Measurements from ENCODE around the gene CNTNAP2.

CNTNAP2 gene

DNA sequence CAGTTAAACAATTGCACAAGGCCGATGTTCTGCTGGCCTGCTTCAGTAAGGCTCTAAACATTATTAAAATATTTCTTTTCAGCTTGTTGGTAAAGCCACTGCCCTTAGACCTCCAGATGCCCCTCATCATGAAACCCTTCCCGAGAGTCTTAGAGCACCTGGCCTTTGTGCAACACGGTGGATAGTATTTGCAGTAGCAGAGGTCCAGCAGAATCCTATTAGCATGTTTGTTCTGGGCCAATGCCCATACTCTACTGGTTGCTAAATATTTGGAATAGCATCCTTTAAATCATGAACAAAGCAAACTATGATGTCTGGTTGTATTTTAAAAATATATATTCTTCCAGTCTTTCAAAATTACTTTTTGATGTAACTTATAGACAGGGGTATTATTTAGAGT lies 584.6 kb downstream of the CNTNAP2 start:
- no peak for DNase-seq

DNA sequence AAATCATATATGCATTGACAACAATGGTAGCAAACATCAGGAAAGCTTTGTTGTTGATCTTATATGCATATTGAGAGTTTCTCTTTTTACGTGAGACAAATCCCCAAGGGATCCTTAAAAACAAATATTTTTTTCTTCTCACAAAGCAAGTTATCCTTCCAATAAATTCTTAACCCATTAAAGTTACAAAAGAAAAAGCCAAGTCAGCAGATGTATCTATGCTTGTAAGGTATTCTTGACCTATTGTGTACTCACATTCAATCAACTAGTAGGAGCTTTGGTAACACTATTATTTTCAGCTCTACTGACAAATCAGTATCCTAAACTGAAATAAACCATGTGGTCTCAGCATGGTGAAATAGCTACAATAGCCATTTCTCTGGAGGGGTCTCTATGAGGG lies 586.3 kb downstream of the CNTNAP2 start:
- DNase-seq = no peak

DNA sequence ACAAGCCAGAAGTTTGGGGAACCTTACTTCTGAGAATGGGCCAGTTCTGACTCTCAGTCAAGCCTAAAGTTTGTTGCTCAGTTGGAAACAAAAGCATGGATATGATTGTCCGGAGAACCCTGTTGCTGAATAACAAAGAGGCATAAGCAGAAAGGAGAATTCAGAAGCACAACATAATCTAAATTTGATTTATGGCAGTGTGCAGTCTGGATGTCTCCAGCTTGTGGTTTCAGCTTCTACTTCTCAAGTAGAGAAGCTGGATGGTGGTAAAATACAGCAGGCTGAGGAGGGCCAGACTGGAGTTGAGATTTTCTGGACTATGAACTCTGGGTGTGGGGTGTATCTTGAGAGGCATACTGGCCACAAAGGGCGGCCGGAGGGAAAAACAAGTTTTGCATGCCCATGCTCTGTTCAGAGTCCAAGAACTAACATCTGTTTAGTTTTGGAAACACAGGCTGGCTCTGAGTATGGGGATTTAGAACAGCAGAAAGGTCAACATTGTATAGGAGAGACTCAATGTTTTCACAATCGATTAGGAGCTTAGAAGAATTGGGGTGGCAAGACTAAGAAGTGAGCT lies 592.9 kb downstream of the CNTNAP2 start:
- DNase-seq = no peak

DNA sequence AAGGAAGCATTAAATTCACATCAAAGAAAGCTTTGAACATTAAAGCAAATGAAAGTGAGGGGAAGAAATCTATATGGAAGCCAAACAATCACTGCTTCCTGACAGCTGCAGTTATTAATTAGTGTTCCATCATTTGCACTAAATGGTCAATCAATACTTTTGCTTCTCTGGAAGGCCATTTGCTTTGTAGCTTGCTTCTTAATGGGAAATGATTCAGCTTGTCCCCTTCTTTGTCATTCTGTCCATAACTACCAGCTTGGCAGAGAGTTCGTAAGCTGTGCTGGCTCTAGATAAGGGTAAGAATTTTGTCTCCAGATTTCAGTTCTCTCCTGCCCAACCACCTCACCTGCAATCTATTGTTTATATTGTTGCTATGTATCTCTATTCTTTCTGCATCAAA lies 596.6 kb downstream of the CNTNAP2 start:
- DNase-seq = no peak

DNA sequence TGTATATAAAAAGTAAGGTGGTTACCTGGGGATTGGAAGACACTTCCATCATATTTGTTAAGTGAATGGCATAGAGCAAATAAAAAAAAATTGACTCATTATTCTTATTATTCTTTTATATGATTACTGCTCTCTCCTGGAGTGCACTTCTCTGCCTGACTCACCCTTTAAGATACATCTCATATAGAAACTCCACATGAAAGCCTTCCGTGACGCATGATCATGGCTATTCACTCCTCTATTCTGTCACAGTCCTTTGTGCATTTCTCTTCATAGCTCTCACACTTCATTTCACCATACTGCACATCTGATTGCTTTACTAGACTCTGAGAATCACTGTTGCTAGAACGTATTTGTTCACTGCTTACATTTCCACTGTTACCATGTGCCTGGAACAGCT lies 597.3 kb downstream of the CNTNAP2 start:
- DNase-seq = no peak

DNA sequence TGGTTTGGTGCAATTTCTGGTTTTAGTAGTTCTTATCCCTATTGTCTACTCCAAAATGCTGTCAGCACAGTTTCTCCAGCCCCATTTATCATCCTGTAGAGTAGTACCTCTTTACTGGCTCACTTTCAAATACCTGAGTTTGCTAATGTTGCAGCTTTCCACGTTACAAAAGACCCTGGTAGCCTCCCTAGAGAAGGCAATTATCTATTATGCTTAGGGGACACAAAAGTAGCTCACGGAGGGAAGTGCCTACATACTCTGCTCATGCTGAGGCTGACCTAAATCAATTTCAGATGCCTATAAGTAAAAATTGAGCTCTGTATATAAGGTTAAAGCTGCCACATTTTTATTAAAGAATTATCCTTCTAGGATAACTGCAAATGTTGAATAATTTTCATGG lies 603.6 kb downstream of the CNTNAP2 start:
- DNase-seq = no peak

DNA sequence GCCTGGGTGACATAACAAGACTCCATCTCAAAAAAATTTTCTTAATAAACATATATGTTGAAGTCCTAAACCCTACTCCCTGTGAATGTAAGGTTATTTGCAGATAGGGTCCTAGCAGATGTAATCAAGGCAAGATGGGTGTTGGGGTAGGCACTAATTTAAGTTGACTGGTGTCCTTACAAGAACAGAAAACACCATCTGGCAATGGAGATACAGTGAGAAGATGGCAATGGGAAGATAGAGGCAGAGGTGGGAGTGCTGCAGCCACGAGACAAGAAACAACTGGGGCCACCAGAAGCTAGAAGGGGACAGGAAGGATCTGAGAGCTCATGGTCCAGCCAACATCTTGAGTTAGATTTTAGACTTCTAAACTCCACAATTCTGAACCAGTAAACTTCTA lies 606.4 kb downstream of the CNTNAP2 start:
- no peak for DNase-seq

DNA sequence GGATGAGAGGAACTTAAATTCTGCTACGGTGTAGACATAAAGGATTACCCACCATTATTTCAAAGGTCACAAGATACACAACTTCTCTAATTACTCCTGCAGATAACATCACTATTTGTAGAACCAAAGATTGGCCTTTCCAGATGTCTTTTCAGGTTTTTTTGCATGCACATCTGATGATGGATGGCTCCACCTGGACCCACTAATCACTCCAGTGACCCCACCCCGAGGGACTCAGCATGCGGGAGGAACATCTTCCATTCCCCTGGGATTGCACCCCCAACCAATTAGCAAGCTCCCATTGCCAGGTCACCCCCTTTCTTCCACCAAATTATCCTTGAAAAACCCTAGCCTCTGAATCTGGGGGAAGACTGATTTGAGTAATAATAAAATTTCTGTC lies 608.9 kb downstream of the CNTNAP2 start:
- DNase-seq = no peak

DNA sequence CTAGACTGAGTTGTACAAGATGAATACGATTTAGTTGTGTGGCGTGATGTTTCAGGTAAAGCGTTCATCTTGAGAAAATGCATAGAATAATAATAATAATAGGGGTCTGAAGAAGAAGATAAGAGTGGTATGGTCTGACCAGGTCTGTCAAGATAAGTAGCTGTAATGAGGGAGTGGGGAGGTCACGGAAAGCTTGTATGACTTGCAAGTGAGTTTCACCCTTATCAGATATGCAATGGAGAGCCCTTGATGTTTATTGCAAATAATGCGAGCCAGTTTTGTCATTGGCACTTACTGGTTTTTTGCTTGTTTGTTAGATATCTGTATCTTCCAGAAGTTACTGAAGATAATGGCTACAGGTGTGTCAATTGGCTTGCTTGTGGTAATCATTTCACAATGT lies 611.5 kb downstream of the CNTNAP2 start:
- DNase-seq = no peak

DNA sequence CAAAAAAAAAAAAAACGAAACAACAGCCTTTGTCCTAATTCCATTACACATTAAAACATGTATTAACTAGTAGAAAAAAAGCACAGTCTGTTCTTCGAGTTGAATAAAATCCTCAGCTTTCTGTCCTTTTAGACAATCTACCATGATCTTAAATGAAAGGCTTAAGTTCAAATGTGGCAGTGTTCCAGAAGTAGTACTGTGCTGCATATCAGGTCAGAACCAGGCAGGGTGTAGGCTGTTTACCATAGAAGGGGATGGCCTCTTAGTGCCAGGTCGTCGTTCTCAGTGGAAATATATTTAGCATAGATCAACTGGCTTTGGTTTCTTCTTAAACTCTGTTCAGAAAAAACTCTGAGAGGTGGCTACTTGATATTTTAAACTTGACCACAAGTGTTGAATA lies 612.0 kb downstream of the CNTNAP2 start:
- DNase-seq = no peak

DNA sequence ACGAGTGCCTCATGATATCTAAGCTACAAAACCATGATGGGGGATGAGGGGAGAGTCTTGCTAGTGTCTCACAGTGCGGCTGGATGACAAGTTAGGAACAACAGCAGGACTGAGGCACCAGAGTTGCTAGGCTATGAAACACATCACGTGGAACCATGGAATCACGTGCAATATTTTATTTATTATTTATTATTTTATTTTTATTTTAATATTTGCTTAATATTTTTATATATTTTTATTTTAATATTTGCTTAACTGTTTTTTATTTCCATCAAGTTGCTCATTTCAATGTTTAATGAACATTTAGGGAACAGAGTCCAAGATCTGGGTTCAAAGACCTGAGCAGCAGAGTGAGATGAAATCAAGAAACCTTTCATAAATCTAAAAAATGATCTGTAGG lies 614.6 kb downstream of the CNTNAP2 start:
- no peak for DNase-seq

DNA sequence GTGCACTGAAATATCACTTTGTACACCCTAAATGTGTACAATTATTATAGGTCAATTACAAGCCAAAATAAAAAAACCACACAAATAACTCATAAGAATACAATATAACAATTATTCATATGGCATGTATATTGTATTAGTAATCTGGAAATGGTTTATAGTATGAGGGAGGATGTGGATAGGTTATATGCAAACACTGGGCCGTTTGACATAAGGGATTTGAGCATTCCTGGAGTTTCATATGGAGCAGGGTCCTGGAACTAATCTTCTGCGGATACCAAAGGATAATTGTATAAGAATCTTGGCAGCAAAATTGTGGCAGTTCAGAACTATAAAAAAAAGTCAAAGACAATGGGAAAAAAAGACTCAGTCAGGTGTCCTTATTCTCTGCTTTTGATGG lies 619.4 kb downstream of the CNTNAP2 start:
- no peak for DNase-seq

DNA sequence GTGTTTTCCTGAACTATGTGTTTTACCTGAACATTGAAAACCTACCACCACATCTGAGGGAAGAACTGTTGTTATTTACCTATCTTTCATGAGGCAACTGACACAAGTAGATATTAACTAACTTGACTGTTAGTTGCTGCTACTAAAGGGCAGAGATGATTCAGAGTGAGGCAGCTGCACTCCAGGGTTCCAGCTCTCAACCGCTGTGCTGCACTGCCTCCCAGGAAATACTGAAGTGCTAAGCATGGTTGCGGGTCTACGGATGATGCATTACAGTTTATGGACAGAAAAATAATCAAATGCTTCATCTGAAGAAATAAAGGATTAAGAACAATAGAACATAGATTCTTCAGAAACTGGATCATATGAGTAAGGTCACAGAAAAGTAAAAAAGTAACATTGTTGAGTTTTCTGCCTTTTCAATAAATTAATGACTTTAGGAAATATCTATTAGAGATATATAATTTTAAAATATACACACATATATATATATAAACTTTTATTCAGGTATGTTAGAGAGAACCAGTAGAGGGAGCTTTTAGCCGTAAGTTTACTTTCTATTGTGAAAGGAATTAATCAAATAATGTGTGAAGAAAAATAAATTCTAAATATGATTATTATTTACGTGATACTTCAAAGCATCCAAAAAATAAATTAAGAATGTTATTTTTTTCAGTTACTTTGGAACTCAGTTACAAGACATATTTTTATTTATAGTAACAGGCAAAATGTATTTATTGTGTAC lies 620.0 kb downstream of the CNTNAP2 start:
- no peak for DNase-seq

DNA sequence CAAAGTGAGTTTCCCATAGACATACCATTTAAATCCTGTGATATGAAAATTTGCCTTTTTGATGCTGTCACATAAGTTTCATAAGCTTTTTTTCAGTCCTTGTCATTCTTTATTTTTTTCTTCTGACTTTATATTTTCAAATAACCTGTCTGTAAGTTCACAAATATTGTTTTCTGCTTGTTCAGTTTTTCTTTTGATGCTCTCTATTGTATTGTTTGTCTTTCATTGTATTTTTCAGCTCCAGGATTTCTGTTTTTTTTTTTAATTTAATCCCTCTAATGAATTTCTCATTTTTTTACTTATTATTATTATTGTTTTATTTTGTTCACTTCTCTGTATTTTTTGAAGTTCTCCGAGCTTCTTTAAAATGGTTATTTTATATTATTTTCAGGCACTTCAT lies 623.4 kb downstream of the CNTNAP2 start:
- no peak for DNase-seq

DNA sequence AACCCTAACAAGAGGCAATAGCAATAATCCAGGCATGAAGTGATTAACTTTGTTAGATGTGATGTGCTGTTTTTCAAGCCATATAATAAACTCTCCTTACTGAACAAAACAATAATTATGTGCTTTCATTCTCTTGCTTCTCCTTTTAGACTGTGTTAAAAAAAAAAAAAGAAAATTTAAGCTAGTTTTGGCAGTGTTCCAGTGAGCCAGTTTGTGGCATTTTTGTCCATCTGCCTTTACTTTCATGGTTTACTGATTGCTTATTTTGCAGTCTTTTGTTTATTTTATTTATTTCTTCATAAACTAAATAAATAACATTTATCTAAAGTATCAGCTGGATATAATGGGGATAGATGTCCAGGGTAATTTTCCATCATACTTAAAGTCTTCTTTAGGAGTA lies 625.3 kb downstream of the CNTNAP2 start:
- no peak for DNase-seq

DNA sequence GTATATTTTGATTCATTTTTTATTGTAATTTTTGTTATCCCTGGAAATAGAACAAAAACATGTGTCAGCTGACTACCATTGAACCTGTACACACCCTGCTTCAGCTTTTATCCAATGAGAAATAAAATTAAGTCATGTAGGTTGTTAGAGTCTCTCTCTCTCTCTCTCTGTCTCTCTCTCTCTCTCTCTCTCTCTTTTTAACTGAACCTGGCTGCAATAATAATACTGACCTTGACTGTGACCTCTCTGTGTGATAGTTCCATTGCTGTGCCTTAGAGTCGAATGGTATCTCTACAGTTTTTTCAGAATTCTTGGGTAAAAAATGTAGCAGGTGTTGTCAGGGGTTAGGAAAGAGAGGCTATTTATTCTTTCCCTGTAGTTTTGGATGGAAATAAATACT lies 637.8 kb downstream of the CNTNAP2 start:
- DNase-seq = no peak

DNA sequence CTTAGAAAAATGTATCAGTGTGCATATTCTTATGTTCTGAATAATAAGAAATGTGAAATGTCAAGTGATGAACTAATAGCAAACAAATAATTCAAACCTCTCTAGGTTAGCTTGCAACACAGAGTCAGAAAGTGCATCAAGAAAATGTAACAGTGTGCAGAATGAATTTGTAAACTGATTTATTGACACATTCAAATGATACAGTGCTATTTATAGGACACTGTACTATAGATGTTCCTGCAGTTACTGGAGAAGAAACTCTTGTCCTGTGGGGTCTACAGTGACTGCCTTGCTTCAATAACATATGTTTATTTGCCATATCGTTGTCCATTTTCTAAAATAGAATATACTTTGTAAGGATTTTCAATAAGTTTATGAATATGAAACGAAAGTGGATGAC lies 639.0 kb downstream of the CNTNAP2 start:
- no peak for DNase-seq

DNA sequence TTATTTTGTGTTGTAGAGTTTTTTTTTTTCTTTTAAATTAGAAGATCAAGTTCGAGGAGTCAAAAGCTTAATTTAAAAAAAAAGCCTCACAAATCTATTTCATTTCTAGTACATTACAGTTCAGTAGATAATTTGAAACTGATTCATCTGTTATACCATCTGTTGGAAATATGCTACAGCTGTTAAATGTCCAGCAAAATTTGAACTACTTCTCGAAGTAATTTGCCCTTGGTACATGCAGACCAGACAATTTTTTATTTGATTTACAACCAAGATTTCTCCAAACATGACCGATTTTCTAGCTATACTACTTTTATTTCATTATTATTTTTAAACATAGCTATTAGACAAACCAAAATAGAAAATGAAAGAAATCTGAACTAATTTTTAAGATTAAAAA lies 647.9 kb downstream of the CNTNAP2 start:
- DNase-seq = no peak

DNA sequence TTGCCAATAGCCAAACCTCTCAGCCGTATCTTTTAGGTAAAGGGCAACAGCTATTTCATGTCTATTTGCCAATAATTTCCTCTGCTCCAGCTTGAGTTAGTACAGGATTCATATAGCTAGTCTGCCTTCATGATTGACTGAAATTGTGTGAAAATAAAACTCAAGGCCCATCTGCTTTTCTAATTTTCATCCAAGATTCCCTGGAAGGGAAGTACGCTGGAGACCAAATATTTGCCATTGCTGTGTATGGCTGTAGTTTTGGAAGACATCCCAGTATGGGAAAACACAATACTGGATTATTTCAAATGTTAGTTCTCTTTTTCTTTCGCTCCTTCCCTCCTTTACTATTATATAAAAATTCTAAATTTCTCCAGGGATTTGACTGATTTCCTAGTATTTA lies 652.4 kb downstream of the CNTNAP2 start:
- no peak for DNase-seq

DNA sequence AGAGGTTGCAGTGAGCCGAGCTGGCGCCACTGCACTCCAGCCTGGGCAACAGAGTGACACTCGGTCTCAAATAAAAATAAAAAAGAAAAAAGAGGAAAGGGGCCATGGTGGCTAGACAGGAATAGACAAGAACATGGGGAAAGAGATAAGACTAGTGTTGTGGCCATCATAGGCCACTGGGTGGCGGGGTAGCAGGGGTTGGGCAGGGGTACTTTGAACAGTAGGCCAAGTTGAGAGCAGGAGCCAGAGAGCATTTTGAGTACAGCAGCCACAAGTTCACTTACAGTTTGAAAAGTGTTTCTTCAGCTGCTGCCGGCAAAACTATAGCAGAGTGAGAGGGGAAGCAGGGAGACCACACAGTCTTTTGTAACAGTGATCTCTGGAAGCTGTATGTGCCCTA lies 656.0 kb downstream of the CNTNAP2 start:
- no peak for DNase-seq

DNA sequence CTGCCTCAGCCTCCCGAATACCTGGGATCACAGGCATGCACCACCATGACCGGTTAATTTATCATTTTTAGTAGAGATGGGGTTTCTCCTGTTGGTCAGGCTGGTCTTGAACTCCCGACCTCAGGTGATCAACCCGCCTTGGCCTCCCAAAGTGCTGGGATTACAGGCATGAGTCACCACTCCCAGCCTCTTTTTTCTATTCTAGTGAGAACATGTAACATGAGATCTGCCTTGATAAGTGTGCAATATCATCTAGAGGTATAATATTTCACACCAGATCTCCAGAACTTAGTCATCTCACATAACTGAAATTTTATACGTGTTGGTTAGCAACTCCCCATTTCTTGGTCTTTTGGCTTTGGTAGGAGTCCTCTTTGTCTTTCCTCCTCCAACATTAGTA lies 656.9 kb downstream of the CNTNAP2 start:
- DNase-seq = no peak

DNA sequence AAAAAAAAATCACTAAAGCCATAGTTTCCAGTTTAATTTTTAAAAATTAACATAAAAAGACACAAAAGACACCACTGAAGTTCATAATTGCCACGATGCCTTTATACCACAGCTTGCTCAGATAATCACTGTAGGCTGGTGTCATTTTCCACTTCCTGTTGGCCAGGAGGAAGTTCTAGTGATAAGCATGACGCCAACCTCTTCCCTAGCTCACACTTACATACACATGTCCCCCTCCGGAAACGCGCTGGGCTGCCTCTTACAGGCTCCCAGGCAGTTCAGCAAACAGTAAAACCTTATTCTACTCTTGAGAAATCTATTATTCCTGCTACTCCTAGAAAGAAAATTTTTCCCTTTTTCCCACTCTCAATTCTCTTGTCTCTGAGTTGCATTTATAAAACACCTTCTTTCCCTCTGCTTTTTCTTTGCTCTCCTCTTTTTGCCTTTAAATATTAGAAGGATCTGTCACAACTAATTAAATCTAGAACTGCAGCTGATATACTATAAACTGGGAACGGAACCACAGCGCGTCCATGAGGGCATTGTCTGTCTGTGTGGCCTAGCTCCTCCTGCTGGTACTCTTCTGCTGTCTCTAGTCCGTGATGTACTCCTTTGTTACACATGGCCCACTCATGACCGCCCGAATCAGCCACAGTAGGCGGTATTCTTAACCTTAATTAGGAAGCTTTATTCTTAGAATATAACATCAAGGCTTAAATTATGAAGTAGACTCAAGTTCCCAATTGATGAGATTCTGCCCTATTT lies 664.9 kb downstream of the CNTNAP2 start:
- no peak for DNase-seq

DNA sequence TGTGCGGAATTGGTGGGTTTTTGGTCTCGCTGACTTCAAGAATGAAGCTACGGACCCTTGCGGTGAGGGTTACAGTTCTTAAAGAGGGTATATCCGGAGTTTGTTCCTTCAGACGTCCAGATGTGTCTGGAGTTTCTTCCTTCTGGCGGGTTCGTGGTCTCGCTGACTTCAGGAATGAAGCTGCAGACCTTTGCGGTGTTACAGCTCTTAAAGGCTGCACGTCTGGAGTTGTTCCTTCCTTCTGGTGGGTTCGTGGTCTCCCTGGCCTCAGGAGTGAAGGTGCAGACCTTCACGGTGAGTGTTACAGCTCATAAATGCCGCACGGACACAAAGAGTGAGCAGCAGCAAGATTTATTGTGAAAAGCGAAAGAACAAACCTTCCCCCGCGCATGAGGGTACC lies 670.7 kb downstream of the CNTNAP2 start:
- no peak for DNase-seq

DNA sequence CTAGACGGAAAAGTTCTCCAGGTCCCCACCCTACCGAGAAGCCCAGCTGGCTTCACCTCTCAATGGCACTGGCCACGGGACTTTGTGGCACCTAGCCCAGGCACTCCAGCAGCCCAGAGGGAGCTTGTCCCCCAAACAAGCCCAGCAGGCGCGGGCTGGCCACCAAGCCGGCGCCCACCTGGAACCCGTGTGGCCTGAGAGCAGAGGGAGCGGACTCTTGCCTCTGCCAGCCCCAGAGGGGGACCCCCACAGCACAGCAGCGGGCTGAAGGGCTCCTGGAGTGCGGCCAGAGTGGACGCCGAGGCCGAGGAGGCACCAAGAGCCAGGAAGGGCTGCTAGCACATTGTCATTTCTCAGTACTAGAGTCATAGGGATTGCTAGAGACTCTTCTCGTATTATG lies 671.4 kb downstream of the CNTNAP2 start:
- no peak for DNase-seq

Data from suppressor macrophage treated with lipopolysaccharide for 4 hours (primary cell).